HG02678 (cell line): ENCODE measurements around the gene DNAH17.

Experiments used
- ATAC-seq: cut with Tn5 transposase; IDR thresholded peaks from one replicate; pipeline ENCODE4 v1.9.1; 2021; ENCODE audit warnings: mild to moderate bottlenecking, moderate library complexity; ENCODE audit not compliant: unreplicated experiment

Gene DNAH17

DNA sequence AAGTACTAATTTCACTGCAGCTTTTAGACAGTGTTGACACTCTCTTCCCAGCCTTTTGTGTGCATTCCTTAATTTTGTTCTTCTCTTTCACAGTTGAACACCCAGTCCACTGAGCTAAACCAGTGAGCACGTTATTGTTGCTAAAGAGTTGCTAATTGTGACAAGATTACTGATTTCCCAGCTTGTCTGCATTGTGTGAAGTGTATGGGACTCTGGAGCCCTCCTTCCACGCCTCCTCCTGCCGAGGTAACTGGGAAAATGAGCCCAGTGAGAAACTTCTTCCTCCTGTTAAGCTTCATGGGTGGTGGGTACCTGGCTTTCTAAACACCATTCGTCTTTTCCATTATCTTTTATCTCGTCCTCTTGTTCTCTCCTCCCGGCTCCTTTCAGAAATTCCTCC, 29.8 kb upstream of the DNAH17 start:
- ATAC-seq, result no peak

- no peak for ATAC-seq
Observed at GRCh38 chr17:78605886-78606285, 28.7 kb upstream of the DNAH17 start.

GRCh38 chr17:78605429-78605828, 28.2 kb upstream of the DNAH17 start:
- no peak for ATAC-seq

DNA sequence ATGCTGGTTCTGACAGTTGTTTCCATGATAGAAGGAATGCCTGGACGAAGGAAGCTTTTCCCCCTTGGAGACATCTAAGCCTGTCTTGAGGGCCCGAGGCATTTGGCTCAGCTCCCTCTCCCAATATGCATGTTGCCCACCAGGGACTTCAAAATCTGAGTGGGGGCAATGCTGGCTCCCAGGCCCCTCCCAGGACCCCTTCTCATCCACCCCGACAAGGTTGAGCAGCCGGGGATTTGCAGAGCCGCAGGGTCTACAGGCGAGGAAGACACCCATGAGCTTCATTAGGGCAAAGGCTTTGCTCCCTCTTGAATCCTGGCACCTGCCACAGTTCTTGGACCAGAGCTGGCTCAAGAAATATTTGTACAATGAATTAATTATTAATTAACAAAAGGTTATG, 25.1 kb upstream of the DNAH17 start:
- ATAC-seq, result no peak

DNA sequence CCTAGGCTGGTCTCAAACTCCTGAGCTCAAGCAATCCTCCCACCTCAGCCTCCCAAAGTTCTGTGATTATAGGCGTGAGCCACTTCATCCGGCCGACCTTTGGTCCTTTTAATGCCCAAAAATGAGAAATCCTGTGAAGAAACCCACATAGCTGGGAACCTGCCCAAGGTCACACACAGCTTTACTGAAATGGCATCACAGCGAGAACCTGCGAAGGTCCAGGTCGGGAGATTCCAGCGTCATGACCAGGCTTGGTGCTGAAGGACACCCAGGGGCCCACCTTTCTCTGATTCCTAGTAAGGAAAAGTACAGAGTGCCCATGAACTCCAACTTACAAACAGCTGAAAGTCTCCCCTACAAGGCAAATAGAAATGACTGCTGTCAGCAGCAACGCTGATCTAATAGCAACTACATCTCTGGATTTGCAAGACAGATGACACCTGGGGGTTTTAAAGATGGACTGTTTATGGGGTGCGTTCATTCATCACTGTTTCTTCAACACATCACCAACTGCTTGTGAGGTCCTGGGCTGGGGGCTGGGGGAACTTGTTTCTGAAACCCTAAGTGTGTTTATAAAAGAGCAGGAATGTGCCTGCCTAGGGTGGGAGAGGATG, 24.5 kb upstream of the DNAH17 start:
- ATAC-seq, result no peak

DNA sequence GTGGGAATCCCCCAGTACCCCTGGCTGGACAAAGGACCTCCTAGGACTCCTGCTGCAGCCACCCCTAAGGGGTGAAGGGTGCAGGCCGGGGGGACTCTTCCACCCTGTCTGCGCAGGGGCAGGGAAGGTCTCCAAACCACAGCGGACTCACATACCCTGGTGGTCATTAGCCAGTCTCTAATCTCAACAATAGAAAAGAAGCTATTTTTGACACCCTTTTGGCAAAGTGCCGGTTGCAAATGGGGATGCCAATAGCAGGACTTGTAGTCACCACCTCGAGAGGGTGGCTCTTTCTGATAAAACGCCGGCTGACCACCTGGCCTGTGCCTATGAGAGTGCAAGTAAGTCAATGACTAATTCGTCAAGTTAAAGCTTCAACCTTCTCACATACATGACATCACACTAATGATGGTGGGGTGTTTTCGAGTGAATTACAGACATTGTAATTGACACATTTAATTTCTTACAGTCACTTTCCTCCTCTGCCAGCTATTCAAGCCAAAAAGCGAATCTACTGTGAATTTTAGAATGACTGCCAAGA, 23.1 kb upstream of the DNAH17 start:
- no peak for ATAC-seq

DNA sequence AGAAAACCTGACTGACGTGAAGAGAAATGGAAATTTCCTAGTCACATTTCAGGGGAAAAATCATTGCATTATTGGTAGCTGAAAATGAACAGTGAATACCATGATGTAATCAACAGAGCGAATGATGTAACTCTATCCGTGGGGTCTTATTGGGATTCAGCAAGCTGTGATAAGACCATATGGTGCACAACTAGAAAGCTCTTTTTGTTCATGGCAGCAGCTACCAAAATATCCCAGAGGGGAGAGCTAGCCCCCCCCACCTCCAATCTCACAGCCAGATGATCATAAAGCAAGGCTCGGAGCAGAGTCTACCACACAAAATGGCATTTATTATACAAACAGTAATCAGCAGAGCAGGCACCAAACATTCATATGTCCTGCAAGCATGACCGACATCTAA, 22.2 kb upstream of the DNAH17 start:
- ATAC-seq, result no peak

DNA sequence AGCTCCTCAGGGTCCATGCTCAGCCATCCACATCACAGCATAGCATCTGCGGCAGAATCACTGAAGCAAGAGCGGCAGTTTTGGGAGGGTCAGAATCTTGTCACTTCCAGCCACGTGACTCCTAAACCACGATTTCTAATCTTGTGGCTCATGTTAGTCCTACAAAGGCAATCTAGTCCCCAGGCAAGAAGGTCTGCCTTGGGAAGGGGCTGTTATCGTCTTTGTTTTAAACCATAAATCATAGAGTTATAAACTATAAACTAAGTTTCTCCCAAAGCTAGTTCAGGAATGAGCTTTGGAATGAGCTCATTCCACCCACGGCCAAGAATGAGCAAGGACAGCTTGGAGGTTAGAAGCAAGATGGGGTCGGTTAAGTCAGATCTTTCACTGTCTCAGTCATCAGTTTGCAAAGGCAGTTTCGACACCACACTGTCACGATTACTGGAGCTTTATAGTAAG, 20.8 kb upstream of the DNAH17 start:
- no peak for ATAC-seq

GRCh38 chr17:78596871-78597764, 19.9 kb upstream of the DNAH17 start:
- no peak for ATAC-seq

DNA sequence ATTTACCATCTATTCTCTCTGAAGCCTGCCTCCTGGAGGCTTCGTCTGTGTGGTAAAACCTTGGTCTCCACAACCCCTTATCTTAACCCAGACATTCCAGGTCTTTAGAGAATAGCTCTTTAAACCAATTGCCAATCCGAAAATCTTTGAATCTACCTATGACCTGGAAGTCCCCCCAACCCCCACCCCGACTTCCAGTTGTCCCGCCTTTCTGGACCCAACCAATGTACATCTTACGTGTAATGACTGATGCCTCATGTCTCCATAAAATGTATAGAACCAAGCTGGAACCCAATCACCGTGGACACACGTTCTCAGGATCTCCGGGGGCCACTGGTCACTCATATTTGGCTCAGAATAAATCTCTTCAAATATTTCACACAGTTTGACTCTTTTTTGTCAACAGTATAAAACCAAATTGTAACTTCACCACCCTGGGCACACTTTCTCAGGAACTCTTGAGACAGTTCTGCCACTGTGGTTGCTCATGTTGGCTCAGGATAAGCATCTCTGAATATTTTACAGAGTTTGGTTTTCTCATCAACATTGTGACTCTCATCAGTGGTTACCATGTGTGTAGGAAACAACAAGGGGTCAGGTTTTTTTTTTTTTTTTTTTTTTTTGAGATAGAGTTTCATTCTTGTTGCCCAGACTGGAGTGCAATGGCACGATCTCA, 18.1 kb upstream of the DNAH17 start:
- ATAC-seq, result no peak

DNA sequence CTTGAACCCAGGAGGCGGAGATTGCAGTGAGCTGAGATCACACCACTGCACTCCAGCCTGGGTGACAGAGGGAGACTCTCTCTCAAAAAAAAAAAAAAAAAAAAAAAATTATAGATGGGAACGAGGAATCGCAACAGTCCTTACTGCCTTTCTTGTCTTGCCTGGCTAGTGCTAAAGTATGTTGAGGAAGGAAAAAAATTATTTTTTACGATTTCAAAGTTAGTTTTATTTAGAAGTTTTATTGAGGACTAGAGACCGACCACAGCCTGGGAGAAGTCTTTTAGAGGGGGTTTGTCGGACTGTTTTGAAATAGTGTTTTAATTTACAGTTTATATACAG, 15.8 kb upstream of the DNAH17 start:
- ATAC-seq, result no peak

- ATAC-seq, result no peak
Observed at GRCh38 chr17:78591263-78591671, 14.1 kb upstream of the DNAH17 start.

DNA sequence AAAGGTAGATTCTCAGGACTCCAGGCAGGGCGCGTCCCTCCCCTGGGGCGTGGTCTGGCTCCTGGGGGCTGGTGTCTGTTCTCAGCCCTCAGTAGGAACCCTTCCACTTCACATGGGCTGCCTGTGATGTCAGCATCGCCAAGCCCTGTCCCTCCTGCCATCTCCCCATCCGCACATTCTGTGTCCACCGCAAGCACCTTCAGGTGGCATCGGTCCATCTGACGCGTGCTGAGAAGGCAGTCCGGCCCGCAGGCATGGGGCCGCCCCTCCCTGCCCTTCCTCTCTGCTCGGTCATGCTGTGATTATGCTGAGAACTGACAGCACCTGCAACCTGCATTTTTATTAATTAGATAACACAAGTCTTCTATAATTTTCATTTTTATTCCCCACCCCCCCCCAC, 12.7 kb upstream of the DNAH17 start:
- ATAC-seq, result no peak

- no peak for ATAC-seq
Observed at GRCh38 chr17:78589031-78589675, 12.0 kb upstream of the DNAH17 start.

- ATAC-seq, result no peak
Observed at GRCh38 chr17:78588258-78589030, 11.2 kb upstream of the DNAH17 start.

- ATAC-seq, result no peak
Observed at GRCh38 chr17:78585006-78585630, 7.9 kb upstream of the DNAH17 start.

GRCh38 chr17:78583091-78583490, 5.9 kb upstream of the DNAH17 start:
- no peak for ATAC-seq

DNA sequence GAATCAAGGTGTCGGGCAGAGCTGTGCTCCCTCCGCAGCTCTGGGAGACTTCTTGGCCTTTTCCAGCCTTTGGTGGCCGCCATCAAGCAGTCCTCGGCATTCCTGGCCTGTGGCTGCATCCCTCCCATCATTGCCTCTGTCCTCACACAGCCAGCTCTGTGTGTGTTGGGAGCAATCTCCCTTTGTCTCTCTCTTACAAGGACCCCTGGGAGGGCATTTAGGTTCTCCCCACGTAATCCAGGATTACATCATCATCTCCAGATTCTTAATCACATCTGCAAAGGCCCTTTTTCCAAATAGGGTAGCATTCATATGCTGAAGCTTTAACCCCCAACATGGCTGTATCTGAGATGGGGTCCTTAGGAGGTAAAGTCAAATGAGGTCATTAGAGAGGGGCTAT, 4.1 kb upstream of the DNAH17 start:
- ATAC-seq, result no peak

DNA sequence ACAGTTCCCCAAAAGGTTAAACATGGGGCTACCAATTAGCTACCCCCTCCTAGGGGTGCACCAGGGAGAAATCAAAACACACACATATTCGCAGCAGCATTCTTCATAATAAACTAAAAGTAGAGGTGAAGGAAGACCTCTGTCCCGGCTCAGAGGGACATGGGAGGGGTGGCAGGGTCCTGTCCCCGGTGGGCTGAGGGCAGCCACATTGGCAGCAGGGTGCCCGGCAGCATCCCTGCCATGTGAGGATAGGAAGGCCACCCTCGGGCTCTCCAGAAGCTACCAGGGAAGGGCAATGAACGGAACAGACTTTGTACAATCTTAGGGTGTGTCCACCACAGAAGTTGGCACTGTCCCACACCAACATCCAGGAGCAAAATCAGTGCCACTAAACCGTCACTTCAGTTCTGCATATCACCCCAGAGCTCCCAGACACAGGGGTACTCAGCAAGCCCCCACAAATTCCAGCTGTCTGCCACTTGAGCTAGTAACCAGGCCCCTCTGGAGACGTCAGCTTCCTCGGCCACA, 3.1 kb upstream of the DNAH17 start:
- no peak for ATAC-seq
